Neural cell (in vitro differentiated cells): ENCODE data around the gene GDPD5. TPM values are rescaled to one million over a fixed set of nuclear protein-coding genes. Genes with fewer than 3 reads are reported as not detected.

Experiments
- H2AFZ ChIP-seq: fragments of 200-600, 300-800 bp; sonication (generic), shearing (Covaris generic); 2 replicates; pipeline ENCODE4 v1.6.0; 2014; ENCODE audit warnings: low read depth, mild to moderate bottlenecking, antibody characterized with exemption, low read length, moderate library complexity
- H3F3A ChIP-seq: fragments of 200-600 bp; shearing (Covaris generic); 2 replicates; pipeline ENCODE4 v1.6.1; 2016; ENCODE audit warnings: mild to moderate bottlenecking, moderate library complexity, mixed read lengths, antibody characterized with exemption, low read length; ENCODE audit not compliant: insufficient read depth, poor library complexity, severe bottlenecking
- H3K27ac ChIP-seq: fragments of 200-600, 300-800 bp; sonication (generic), shearing (Covaris generic); 2 replicates; pipeline ENCODE4 v1.5.1; 2014; ENCODE audit warnings: mild to moderate bottlenecking, low read length, moderate library complexity
- H3K27me3 ChIP-seq: fragments of 300-800, 200-600 bp; sonication (generic), shearing (Covaris generic); 2 replicates; pipeline ENCODE4 v1.6.0; 2014; ENCODE audit warnings: mild to moderate bottlenecking, low read depth, low read length, moderate library complexity; ENCODE audit not compliant: insufficient read depth
- H3K36me3 ChIP-seq: fragments of 300-800, 200-600 bp; sonication (generic), shearing (Covaris generic); 2 replicates; pipeline ENCODE4 v1.5.1; 2014; ENCODE audit warnings: mild to moderate bottlenecking, antibody characterized with exemption, low read length, moderate library complexity; ENCODE audit not compliant: insufficient read depth
- H3K4me2 ChIP-seq: fragments of 300-800, 200-600 bp; sonication (generic), shearing (Covaris generic); 2 replicates; pipeline ENCODE4 v1.6.0; 2014; ENCODE audit warnings: mild to moderate bottlenecking, low read length
- H3K4me3 ChIP-seq: fragments of 300-800, 200-600 bp; sonication (generic), shearing (Covaris generic); 2 replicates; pipeline ENCODE4 v1.5.1; 2014; ENCODE audit warnings: mild to moderate bottlenecking, low read length, moderate library complexity
- H3K79me2 ChIP-seq: fragments of 200-600 bp; shearing (Covaris generic); replicated peaks from 2 replicates; pipeline ENCODE4 v1.6.0; 2014; ENCODE audit warnings: mild to moderate bottlenecking, low read length, moderate library complexity; ENCODE audit not compliant: insufficient read depth
- H3K9ac ChIP-seq: fragments of 300-800, 200-600 bp; sonication (generic), shearing (Covaris generic); 2 replicates; pipeline ENCODE4 v1.6.1; 2016; ENCODE audit warnings: mild to moderate bottlenecking, low read length, mixed read lengths
- H3K9me2 ChIP-seq: fragments of 200-600 bp; shearing (Covaris generic); 2 replicates; pipeline ENCODE4 v1.6.1; 2016; ENCODE audit warnings: mild to moderate bottlenecking, low read length, mixed read lengths; ENCODE audit not compliant: insufficient read depth
- H3K9me3 ChIP-seq: fragments of 200-600, 300-800 bp; sonication (generic), shearing (Covaris generic); 2 replicates; pipeline ENCODE4 v1.6.1; 2016; ENCODE audit warnings: mild to moderate bottlenecking, mixed run types, low read length, moderate library complexity, mixed read lengths
- H4K20me1 ChIP-seq: fragments of 200-600 bp; shearing (Covaris generic); 2 replicates; pipeline ENCODE4 v1.6.1; 2016; ENCODE audit warnings: mild to moderate bottlenecking, mixed run types; ENCODE audit not compliant: insufficient read depth
- EP300 ChIP-seq: fragments of 450-650 bp; conservative IDR thresholded peaks from 2 replicates; pipeline ENCODE4 v1.6.1; 2014; ENCODE audit warnings: antibody characterized with exemption, mild to moderate bottlenecking, moderate library complexity; ENCODE audit not compliant: poor library complexity, severe bottlenecking
- EZH2 ChIP-seq: fragments of 200-600, 300-800 bp; shearing (Covaris generic), sonication (generic); IDR thresholded peaks from 2 replicates; pipeline ENCODE4 v1.6.1; 2014; ENCODE audit warnings: antibody characterized with exemption, low read length, borderline replicate concordance, mild to moderate bottlenecking; ENCODE audit not compliant: insufficient read depth, poor library complexity, severe bottlenecking
- MXI1 ChIP-seq: fragments of 450-650 bp; conservative IDR thresholded peaks from 2 replicates; pipeline ENCODE4 v1.6.1; 2014; ENCODE audit warnings: antibody characterized with exemption, mild to moderate bottlenecking; ENCODE audit not compliant: poor library complexity, severe bottlenecking
- POLR2AphosphoS5 ChIP-seq: IDR thresholded peaks from 2 replicates; pipeline ENCODE4 v1.6.1; 2012
- RAD21 ChIP-seq: fragments of 450-650 bp; conservative IDR thresholded peaks from 2 replicates; pipeline ENCODE4 v1.6.1; 2014; ENCODE audit warnings: antibody characterized with exemption, mild to moderate bottlenecking, moderate library complexity
- SMC3 ChIP-seq: fragments of 450-650 bp; conservative IDR thresholded peaks from 2 replicates; pipeline ENCODE4 v1.6.1; 2014; ENCODE audit warnings: antibody characterized with exemption, mild to moderate bottlenecking, moderate library complexity; ENCODE audit not compliant: poor library complexity
- TAF1 ChIP-seq: IDR thresholded peaks from 2 replicates; pipeline ENCODE4 v1.6.1; 2012; ENCODE audit warnings: low read depth
- polyA plus RNA-seq: library from polyadenylated mRNA; depleted of rRNA; stranded (reverse); fragments of >200 nt; gene quantifications from 2 replicates; pipeline ENCODE4 v1.2.3, GENCODE V29; 2014
- TF ChIP-seq, protein P1 (sequence below): IDR thresholded peaks from 2 replicates; pipeline ENCODE4 v1.6.1; 2012; ENCODE audit warnings: borderline replicate concordance
- TF ChIP-seq, protein P2 (sequence below): fragments of 450-650 bp; IDR thresholded peaks from 2 replicates; pipeline ENCODE4 v1.5.1; 2014; ENCODE audit warnings: antibody characterized with exemption, mild to moderate bottlenecking, moderate library complexity; ENCODE audit not compliant: poor library complexity, severe bottlenecking

The GDPD5 gene
- polyA plus RNA-seq, 1 donor from 2014 or later = 19.2 TPM

DNA sequence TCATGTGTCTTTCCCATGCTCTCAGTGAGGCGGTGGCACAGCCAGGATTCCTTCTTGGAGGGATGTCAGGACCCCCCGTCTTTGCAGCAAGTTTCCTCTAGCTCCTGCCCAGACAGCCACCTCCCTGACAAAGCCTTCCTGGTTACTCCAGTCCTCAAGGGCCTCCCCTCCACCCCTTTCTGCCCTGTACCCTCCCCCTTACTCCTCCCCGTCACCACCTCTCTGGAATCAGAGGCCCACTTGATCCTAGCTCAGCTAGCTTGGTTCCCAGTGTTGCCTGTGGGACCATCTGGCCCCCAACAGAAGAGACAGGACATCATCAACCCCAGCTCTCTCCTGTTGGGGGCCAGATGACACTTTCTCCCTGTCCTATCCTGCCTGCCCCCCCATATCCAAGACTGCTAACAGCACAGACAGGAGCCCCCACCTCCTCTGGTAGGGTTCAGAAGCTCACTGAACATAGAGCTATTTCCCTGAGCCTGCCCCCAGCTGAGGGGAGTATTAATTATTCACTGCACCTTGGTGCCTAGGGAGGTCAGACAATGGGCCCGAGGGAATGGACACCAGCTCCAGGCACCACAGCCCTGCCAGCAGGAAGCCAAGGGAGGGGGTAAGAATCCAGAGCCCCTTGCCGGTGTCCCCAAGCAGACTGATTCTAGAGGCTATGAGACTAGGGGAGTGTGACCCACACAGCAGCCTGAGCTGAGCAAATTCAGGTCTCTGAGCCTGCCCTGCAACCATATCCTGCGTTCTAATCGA, 3.3 kb downstream of the GDPD5 start:
- Histone ChIP-seq H3K36me3 (no peaks in the 10 kb centered on the region), H3K9ac (no peak overlapping the region), H3K4me2 (no peak overlapping the region), H3K9me2 (no peaks in the 10 kb centered on the region), H4K20me1 (no peaks in the 10 kb centered on the region), H3K79me2 (peaks cover 18% of the 10 kb centered on the region), H3K9me3 (no peaks in the 10 kb centered on the region), H3K27me3 (no peaks in the 10 kb centered on the region), H3K4me3 (peak overlapping the region; percentile 100), H3K27ac (no peak overlapping the region), H2AFZ (no peak overlapping the region), H3F3A (no peaks in the 10 kb centered on the region)
- TF ChIP-seq, protein P1, sequence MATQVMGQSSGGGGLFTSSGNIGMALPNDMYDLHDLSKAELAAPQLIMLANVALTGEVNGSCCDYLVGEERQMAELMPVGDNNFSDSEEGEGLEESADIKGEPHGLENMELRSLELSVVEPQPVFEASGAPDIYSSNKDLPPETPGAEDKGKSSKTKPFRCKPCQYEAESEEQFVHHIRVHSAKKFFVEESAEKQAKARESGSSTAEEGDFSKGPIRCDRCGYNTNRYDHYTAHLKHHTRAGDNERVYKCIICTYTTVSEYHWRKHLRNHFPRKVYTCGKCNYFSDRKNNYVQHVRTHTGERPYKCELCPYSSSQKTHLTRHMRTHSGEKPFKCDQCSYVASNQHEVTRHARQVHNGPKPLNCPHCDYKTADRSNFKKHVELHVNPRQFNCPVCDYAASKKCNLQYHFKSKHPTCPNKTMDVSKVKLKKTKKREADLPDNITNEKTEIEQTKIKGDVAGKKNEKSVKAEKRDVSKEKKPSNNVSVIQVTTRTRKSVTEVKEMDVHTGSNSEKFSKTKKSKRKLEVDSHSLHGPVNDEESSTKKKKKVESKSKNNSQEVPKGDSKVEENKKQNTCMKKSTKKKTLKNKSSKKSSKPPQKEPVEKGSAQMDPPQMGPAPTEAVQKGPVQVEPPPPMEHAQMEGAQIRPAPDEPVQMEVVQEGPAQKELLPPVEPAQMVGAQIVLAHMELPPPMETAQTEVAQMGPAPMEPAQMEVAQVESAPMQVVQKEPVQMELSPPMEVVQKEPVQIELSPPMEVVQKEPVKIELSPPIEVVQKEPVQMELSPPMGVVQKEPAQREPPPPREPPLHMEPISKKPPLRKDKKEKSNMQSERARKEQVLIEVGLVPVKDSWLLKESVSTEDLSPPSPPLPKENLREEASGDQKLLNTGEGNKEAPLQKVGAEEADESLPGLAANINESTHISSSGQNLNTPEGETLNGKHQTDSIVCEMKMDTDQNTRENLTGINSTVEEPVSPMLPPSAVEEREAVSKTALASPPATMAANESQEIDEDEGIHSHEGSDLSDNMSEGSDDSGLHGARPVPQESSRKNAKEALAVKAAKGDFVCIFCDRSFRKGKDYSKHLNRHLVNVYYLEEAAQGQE = no peak
- TF ChIP-seq RAD21 (no peak), POLR2AphosphoS5 (no peak), EP300 (no peak), EZH2 (no peak), SMC3 (no peak), TAF1 (no peak), MXI1 (no peak)
- TF ChIP-seq, protein P2, sequence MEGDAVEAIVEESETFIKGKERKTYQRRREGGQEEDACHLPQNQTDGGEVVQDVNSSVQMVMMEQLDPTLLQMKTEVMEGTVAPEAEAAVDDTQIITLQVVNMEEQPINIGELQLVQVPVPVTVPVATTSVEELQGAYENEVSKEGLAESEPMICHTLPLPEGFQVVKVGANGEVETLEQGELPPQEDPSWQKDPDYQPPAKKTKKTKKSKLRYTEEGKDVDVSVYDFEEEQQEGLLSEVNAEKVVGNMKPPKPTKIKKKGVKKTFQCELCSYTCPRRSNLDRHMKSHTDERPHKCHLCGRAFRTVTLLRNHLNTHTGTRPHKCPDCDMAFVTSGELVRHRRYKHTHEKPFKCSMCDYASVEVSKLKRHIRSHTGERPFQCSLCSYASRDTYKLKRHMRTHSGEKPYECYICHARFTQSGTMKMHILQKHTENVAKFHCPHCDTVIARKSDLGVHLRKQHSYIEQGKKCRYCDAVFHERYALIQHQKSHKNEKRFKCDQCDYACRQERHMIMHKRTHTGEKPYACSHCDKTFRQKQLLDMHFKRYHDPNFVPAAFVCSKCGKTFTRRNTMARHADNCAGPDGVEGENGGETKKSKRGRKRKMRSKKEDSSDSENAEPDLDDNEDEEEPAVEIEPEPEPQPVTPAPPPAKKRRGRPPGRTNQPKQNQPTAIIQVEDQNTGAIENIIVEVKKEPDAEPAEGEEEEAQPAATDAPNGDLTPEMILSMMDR = no peak

DNA sequence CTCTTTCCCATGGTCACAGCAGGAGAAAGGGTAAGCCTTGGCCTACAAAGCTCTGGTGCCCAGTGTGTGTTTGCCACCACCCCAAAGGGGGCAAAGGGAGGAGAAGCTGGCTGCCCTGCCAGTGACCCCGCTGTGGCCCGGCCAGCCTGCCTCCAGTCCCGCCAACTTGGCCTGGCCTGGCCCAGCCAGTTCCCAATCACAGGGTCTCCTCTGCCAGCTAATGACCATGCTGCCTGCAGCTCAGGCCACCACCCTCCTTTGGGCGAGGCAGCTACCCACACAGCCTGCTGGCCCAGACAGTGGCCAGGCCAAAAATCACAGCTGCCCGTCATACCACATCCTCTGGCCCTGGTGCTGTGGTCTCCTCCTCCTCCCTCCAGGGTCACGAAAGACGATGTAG, 5.1 kb downstream of the GDPD5 start:
- Histone ChIP-seq H3K36me3 (no peaks in the 10 kb centered on the region), H4K20me1 (no peaks in the 10 kb centered on the region), H3F3A (no peaks in the 10 kb centered on the region), H3K27me3 (no peaks in the 10 kb centered on the region), H3K4me2 (no peak overlapping the region), H3K9me3 (no peaks in the 10 kb centered on the region), H3K27ac (no peak overlapping the region), H3K79me2 (peaks cover 18% of the 10 kb centered on the region), H3K9ac (no peak overlapping the region), H3K9me2 (no peaks in the 10 kb centered on the region), H2AFZ (no peak overlapping the region), H3K4me3 (no peak overlapping the region)
- TF ChIP-seq RAD21 (no peak), EP300 (no peak), EZH2 (no peak), TAF1 (no peak), SMC3 (no peak), POLR2AphosphoS5 (no peak), MXI1 (no peak)
- TF ChIP-seq, protein P1 = no peak
- TF ChIP-seq, protein P2 = no peak
